H4 (cell line): ENCODE measurements around the gene BEND3. TPM values are rescaled to one million over a fixed set of nuclear protein-coding genes. Genes with fewer than 3 reads are reported as not detected.

Experiments used
- DNase-seq: peaks from one replicate; pipeline ENCODE4 v3.0.0-alpha.2; 2015; ENCODE audit warnings: low spot score
- total RNA-seq: library from RNA; depleted of rRNA; stranded (reverse); fragments of >200 nt; shearing (Covaris generic); gene quantifications from 2 replicates; pipeline ENCODE4 v1.2.3, GENCODE V29; 2014

BEND3 gene
- total RNA-seq, 1 experiment from 2014 or later, result 2.9 TPM

GRCh38 chr6:107083047-107083768 lies 32.1 kb downstream of the BEND3 start:
- DNase-seq, result no peak

DNA sequence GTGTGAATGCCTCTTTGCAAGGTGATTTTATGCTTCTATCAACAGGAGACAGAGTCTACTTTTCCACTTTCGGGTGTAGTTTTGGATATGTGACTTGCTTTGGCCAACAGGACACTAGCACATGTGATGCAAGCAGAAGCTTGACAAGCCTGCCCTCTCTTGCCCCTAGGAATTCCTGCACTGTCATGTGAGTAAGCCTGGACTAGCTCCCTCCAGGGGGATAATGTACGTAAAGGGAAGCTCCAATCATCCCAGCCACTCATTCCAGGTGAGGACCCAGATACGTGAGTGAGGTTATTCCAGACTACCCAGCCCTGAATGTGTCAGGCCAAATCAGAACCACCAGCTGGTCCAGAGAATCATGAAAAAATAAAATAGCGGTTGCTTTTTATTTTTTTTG lies 33.3 kb downstream of the BEND3 start:
- no peak for DNase-seq

GRCh38 chr6:107080036-107080435 lies 35.3 kb downstream of the BEND3 start:
- no peak for DNase-seq

- DNase-seq, result no peak
Observed at GRCh38 chr6:107079429-107079828, 35.9 kb downstream of the BEND3 start.

- DNase-seq, result no peak
Observed at GRCh38 chr6:107077710-107078109, 37.6 kb downstream of the BEND3 start.

DNA sequence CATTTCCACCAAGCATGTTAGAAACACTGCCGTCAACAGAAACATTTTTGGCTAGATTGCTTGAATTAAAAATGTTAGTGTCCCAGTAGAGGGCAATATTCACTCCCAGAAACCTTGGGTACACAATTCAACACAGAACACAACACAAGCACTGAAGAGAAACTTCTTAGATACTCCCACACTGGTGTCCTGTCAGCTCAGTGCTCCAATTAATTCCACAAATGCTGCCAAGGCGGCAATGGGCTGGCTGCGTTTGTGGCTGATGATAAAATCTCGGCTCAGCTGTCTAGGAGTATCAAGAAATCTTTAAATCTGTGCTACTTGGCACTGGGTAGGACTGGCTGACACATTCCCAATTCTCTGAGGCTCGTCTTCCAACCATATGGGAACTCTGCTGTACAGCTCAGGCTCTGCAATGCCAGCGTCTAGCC lies 39.3 kb downstream of the BEND3 start:
- DNase-seq, result no peak

DNA sequence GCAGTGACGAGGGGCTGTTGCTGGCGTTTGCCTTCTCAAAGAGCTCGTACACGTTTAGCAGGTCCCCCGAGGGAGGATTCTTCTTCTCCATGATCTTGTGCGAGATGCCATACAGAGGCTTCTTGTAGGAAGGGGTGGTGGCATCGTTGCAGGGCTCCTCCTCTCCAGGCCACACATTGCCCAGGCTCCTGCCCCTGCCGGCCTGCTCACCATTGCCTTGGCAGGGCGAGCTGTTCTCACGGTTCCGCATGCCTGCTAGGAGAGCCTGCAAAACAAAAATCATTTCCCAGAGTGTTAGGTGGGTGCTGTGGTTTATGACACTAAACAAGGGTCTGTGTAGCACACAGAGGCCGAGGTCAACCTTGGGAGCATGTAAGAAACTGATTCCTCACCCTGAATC lies 44.6 kb downstream of the BEND3 start:
- no peak for DNase-seq

GRCh38 chr6:107069631-107070548 lies 45.4 kb downstream of the BEND3 start:
- no peak for DNase-seq

- DNase-seq, result no peak
Observed at GRCh38 chr6:107068691-107069630, 46.4 kb downstream of the BEND3 start.

DNA sequence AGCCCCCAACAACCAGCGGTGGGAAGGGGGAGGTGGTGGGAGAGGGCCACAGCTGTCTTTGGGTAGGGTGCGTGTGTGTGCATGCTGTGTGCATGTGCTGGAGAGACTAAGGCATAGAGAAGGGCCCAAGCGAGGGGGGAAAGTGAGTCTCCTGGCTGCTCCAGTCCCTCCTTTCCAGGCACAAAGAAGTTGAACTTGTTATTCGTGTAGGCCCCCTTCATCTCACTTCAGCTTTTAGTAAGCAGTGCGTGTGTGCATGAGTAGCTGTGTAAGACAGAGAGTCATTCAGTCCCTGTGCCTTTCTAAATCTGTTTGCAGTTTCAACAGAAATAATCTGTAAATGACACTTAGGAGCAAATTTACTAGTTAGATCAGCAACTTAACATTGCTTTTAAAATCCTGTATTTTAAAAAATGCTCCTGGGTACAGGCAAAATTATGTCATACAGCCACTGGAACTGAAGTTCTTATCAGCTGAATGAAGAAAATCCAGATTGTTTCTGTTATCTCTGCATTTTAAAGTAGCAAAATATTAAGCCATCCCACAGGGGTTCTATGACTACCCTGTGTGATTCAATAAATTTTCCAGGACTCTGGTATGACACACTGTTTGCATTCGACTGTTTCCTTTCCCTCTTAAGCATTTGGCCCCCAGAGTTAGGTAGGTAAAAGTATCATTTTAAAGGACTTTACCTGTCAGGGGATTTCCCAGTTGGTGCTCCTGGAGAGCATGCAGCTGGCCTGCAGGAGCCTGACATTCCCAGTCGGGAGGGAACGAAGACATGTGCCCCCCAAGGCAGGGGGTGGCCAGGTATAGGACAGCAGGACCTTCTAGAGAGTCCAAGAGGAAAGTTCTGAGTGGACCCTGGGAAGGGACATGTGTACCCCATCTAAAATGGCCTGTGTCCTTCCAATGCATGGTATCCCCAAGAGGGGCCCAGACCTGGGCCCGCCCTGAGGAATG lies 48.3 kb downstream of the BEND3 start:
- no peak for DNase-seq

DNA sequence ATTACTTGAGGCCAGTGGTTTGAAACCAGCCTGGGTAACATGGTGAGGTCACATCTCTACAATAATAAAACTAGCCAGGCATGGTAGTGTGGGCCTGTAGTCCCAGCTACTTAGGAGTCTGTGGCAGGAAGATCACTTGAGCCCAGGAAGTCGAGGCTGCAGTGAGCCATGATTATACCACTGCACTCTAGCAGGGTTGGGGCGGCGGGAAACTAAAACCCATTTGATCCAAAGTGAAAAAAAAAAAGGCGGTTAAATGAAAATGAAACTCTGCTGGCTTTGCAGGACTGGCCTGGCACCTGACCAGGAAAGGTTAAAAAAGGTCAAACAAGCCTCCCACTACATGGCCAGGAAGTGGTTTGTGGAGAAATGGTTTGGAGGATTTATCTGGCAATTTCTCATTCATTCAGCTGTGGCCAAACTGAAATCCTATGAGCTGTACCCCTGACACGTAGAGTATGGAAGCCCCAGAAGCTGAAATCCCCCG lies 50.7 kb downstream of the BEND3 start:
- DNase-seq, result peak; percentile 80

- DNase-seq, result no peak
Observed at GRCh38 chr6:107062691-107063090, 52.6 kb downstream of the BEND3 start.

GRCh38 chr6:107061125-107062020 lies 53.9 kb downstream of the BEND3 start:
- no peak for DNase-seq

- DNase-seq, result no peak
Observed at GRCh38 chr6:107060704-107061103, 54.6 kb downstream of the BEND3 start.

DNA sequence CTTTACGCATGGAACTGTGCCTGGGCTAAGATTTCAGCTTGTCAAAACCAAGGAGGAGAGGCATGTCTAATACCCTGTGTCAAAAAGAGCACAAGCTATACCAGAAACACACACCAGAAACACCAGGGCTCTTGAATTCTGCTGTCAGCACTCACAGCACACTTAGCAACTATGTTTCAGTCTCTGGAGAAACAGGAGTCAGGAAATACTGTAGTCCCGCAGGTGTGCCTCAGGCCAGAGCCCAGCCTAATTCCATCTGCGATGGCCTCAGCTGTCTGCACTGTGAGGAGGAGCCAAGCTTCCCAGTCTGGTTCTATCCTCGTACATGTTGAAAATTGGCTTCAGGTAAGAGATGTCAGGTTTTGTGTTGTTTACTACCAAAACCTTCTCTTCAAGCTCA lies 55.7 kb downstream of the BEND3 start:
- DNase-seq, result no peak

- DNase-seq, result no peak
Observed at GRCh38 chr6:107057679-107058078, 57.6 kb downstream of the BEND3 start.

- DNase-seq, result no peak
Observed at GRCh38 chr6:107056796-107057195, 58.5 kb downstream of the BEND3 start.

DNA sequence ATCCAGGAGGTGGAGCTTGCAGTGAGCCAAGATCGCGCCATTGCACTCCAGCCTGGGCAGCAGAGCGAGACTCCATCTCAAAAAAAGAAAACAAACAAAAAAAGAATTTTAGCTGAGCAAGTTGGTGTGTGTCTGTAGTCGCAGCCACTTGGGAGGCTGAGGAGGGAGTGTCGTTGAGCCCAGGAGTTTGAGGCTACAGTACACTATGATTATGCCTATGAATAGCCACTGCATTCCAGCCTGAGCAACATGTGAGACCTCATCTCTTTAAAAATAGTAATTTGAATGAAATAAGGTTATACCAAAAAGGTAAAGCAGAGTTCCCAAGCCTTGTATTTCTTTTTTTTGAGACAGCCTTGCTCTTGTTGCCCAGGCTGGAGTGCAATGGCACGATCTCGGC lies 67.5 kb downstream of the BEND3 start:
- DNase-seq, result no peak
